ENCODE data around the gene TRAPPC3. TPM values are rescaled to one million over a fixed set of nuclear protein-coding genes. Genes with fewer than 3 reads are reported as not detected.

TRAPPC3 gene
- total RNA-seq, 1 experiment from 2014 or later = 86.6 TPM

- no peak overlapping the region for H3K4me3 ChIP-seq (ENCODE audit: low read depth, low read length, poor library complexity, severe bottlenecking)
- no peaks in the 10 kb centered on the region for H3K4me1 ChIP-seq (ENCODE audit: insufficient read depth, low read length, poor library complexity, severe bottlenecking)
- intact Hi-C loops (cut with micrococcal nuclease; ENCODE audit: unreplicated experiment) = no loop called here
- H3K36me3 ChIP-seq (ENCODE audit: insufficient read depth, low read length, poor library complexity, severe bottlenecking) = peaks cover 40% of the 10 kb centered on the region
- ChIA-PET POLR2A (ENCODE audit: low non-redundant PET) (no interaction called here), CTCF (no interaction called here)
- no TSS peak for BruUV-seq (replicated peaks)
- no peaks in the 10 kb centered on the region for H3K27me3 ChIP-seq (replicated peaks; ENCODE audit: insufficient read depth, low read depth, low read length, poor library complexity)
- no peaks in the 10 kb centered on the region for H3K9me3 ChIP-seq (ENCODE audit: low read depth, low read length, poor library complexity, severe bottlenecking)
- TF ChIP-seq EZH2 (IDR thresholded peaks at IDR 0.05; ENCODE audit: borderline replicate concordance, low read depth, low read length, poor library complexity, severe bottlenecking) (no peak), CTCF (conservative IDR thresholded peaks at IDR 0.05; ENCODE audit: low read depth, low read length) (no peak)
- no peak for DNase-seq (ENCODE audit: low spot score)
- no peak overlapping the region for H3K27ac ChIP-seq (ENCODE audit: low read depth, low read length, poor library complexity, severe bottlenecking)
Observed at GRCh38 chr1:36139521-36139920, 9.8 kb downstream of the TRAPPC3 start.

- H3K4me1 ChIP-seq (ENCODE audit: insufficient read depth, low read length, poor library complexity, severe bottlenecking) = peaks cover 10% of the 10 kb centered on the region
- no peaks in the 10 kb centered on the region for H3K9me3 ChIP-seq (ENCODE audit: low read depth, low read length, poor library complexity, severe bottlenecking)
- no peak overlapping the region for H3K4me3 ChIP-seq (ENCODE audit: low read depth, low read length, poor library complexity, severe bottlenecking)
- intact Hi-C loops (cut with micrococcal nuclease; ENCODE audit: unreplicated experiment) = no loop called here
- no peaks in the 10 kb centered on the region for H3K27me3 ChIP-seq (replicated peaks; ENCODE audit: insufficient read depth, low read depth, low read length, poor library complexity)
- peaks cover 40% of the 10 kb centered on the region for H3K36me3 ChIP-seq (ENCODE audit: insufficient read depth, low read length, poor library complexity, severe bottlenecking)
- CTCF ChIA-PET = no interaction called here
- POLR2A ChIA-PET (ENCODE audit: low non-redundant PET) = no interaction called here
- no peak for DNase-seq (ENCODE audit: low spot score)
- no peak overlapping the region for H3K27ac ChIP-seq (ENCODE audit: low read depth, low read length, poor library complexity, severe bottlenecking)
- no peak for TF ChIP-seq CTCF (conservative IDR thresholded peaks at IDR 0.05; ENCODE audit: low read depth, low read length)
- TF ChIP-seq EZH2 (IDR thresholded peaks at IDR 0.05; ENCODE audit: borderline replicate concordance, low read depth, low read length, poor library complexity, severe bottlenecking) = no peak
- no TSS peak for BruUV-seq (replicated peaks)
Observed at GRCh38 chr1:36137776-36138175, 11.5 kb downstream of the TRAPPC3 start.

GRCh38 chr1:36137226-36137625 is 12.1 kb downstream of the TRAPPC3 start:
- no peak for DNase-seq (ENCODE audit: low spot score)
- no TSS peak for BruUV-seq (replicated peaks)
- Histone ChIP-seq H3K36me3 (ENCODE audit: insufficient read depth, low read length, poor library complexity, severe bottlenecking) (peaks cover 37% of the 10 kb centered on the region), H3K9me3 (ENCODE audit: low read depth, low read length, poor library complexity, severe bottlenecking) (no peaks in the 10 kb centered on the region), H3K27ac (ENCODE audit: low read depth, low read length, poor library complexity, severe bottlenecking) (no peak overlapping the region), H3K4me1 (ENCODE audit: insufficient read depth, low read length, poor library complexity, severe bottlenecking) (peaks cover 10% of the 10 kb centered on the region), H3K27me3 (replicated peaks; ENCODE audit: insufficient read depth, low read depth, low read length, poor library complexity) (no peaks in the 10 kb centered on the region), H3K4me3 (ENCODE audit: low read depth, low read length, poor library complexity, severe bottlenecking) (no peak overlapping the region)
- intact Hi-C loops (cut with micrococcal nuclease; ENCODE audit: unreplicated experiment) = no loop called here
- CTCF ChIA-PET = no interaction called here
- POLR2A ChIA-PET (ENCODE audit: low non-redundant PET) = no interaction called here
- TF ChIP-seq CTCF (conservative IDR thresholded peaks at IDR 0.05; ENCODE audit: low read depth, low read length) = no peak
- TF ChIP-seq EZH2 (IDR thresholded peaks at IDR 0.05; ENCODE audit: borderline replicate concordance, low read depth, low read length, poor library complexity, severe bottlenecking) = no peak
